Kasumi-1 (cell line): ENCODE results near the gene ORM2.
"Not testable (repeated sequence)": the region's sequence is repeated elsewhere in the genome, so short reads cannot be mapped to it uniquely, and the experiment has no call there.

Source experiments
- DNase-seq, 2 experiments: peaks; one replicate each; lab custom pipeline; 2025; lab: John Stamatoyannopoulos, UW

The ORM2 gene

GRCh38 chr9:114314881-114315722, 14.6 kb upstream of the ORM2 start:
- no peak for DNase-seq

GRCh38 chr9:114315723-114316363, 13.8 kb upstream of the ORM2 start:
- no peak for DNase-seq

- DNase-seq: no peak
These were observed 13.0 kb upstream of the ORM2 start for GRCh38 chr9:114316605-114317230.

GRCh38 chr9:114317665-114318357, 11.9 kb upstream of the ORM2 start:
- no peak for DNase-seq

GRCh38 chr9:114318416-114318815, 11.3 kb upstream of the ORM2 start:
- no peak for DNase-seq

- DNase-seq: no peak
These were observed 10.5 kb upstream of the ORM2 start for GRCh38 chr9:114319147-114319546.

GRCh38 chr9:114320710-114321109, 9.0 kb upstream of the ORM2 start:
- DNase-seq: not testable (repeated sequence)

GRCh38 chr9:114321759-114322158, 7.9 kb upstream of the ORM2 start:
- no peak for DNase-seq

GRCh38 chr9:114322160-114322818, 7.4 kb upstream of the ORM2 start:
- not testable (repeated sequence) for DNase-seq

GRCh38 chr9:114322831-114323531, 6.7 kb upstream of the ORM2 start, which contains the start of gene ORM1:
TSS of gene ORM1 (plus strand) at chr9:114323098. CDS start at chr9:114323134, 36 bp downstream.
- not testable (repeated sequence) for DNase-seq

GRCh38 chr9:114323849-114324248, 5.8 kb upstream of the ORM2 start:
- DNase-seq: not testable (repeated sequence)

GRCh38 chr9:114324492-114324891, 5.2 kb upstream of the ORM2 start:
- no peak for DNase-seq

- not testable (repeated sequence) for DNase-seq
These were observed 4.7 kb upstream of the ORM2 start for GRCh38 chr9:114324965-114325364.

GRCh38 chr9:114325684-114326254, 3.9 kb upstream of the ORM2 start:
- DNase-seq: not testable (repeated sequence)

GRCh38 chr9:114327749-114328148, 1.9 kb upstream of the ORM2 start:
- DNase-seq: no peak

- DNase-seq: not testable (repeated sequence)
These were observed 1.3 kb upstream of the ORM2 start for GRCh38 chr9:114328357-114328820.

- DNase-seq: not testable (repeated sequence)
These were observed 588 bp upstream of the ORM2 start for GRCh38 chr9:114328937-114329624.

- no peak for DNase-seq
These were observed 967 bp downstream of the ORM2 start for GRCh38 chr9:114330636-114331035.

- DNase-seq: not testable (repeated sequence)
These were observed 1.8 kb downstream of the ORM2 start for GRCh38 chr9:114331229-114332195.
